Cardiac muscle cell (in vitro differentiated cells and primary cell): ENCODE results near the gene MSN. TPM values are rescaled to one million over a fixed set of nuclear protein-coding genes. Genes with fewer than 3 reads are reported as not detected.
"Not testable (repeated sequence)": the region's sequence is repeated elsewhere in the genome, so short reads cannot be mapped to it uniquely, and the experiment has no call there.

Source experiments
- DNase-seq, 2 donors: peaks; one replicate each; pipeline versions ENCODE4 v3.0.0 to v3.0.0-alpha.2; 2010 to 2017; ENCODE audit warnings: low read depth in 1 of 2, low spot score in 1 of 2
- H3K27ac ChIP-seq: fragments of 200-600 bp; sonication (generic); 2 replicates; pipeline ENCODE4 v1.5.1; 2016
- H3K27me3 ChIP-seq: fragments of 200-600 bp; sonication (generic); 2 replicates; pipeline ENCODE4 v1.6.0; 2016; ENCODE audit warnings: control low read depth
- H3K36me3 ChIP-seq: fragments of 200-600 bp; sonication (generic); 2 replicates; pipeline ENCODE4 v1.5.1; 2016; ENCODE audit warnings: control low read depth
- H3K4me1 ChIP-seq: fragments of 200-600 bp; sonication (generic); 2 replicates; pipeline ENCODE4 v1.8.1; 2017; ENCODE audit warnings: low read depth, mild to moderate bottlenecking, mixed run types
- H3K4me3 ChIP-seq: fragments of 200-600 bp; sonication (generic); 2 replicates; pipeline ENCODE4 v1.5.1; 2016; ENCODE audit warnings: mild to moderate bottlenecking
- H3K9me3 ChIP-seq: fragments of 200-600 bp; sonication (generic); 2 replicates; pipeline ENCODE4 v1.5.1; 2017; ENCODE audit warnings: low read depth, mild to moderate bottlenecking, control low read depth
- CTCF ChIP-seq: IDR thresholded peaks from 2 replicates; pipeline ENCODE4 v1.5.1; 2012; ENCODE audit warnings: low read depth, mild to moderate bottlenecking, low read length
- polyA plus RNA-seq: library from polyadenylated mRNA; unstranded; fragments of >200 nt; fragmentation: Nextera tagmentation; extraction: Ambion mirVana; gene quantifications from 2 replicates; pipeline ENCODE4 v1.2.1, GENCODE V29; 2016
- total RNA-seq: library from RNA; depleted of rRNA; stranded (reverse); fragments of >200 nt; gene quantifications from 2 replicates; pipeline ENCODE4 v1.2.3, GENCODE V29; 2016

Gene MSN
- total and polyA plus RNA-seq, 2 experiments from 2014 or later: 57.3 to 75.9 TPM

GRCh38 chrX:65752294-65752693, 84.8 kb downstream of the MSN start:
- H3K27me3 ChIP-seq: no peaks in the 10 kb centered on the region
- no peak overlapping the region for H3K4me3 ChIP-seq
- H3K27ac ChIP-seq: no peak overlapping the region
- no peak for TF ChIP-seq CTCF
- H3K36me3 ChIP-seq: no peaks in the 10 kb centered on the region
- no peaks in the 10 kb centered on the region for H3K4me1 ChIP-seq
- no peak for DNase-seq
- H3K9me3 ChIP-seq: no peaks in the 10 kb centered on the region

GRCh38 chrX:65755786-65756185, 88.3 kb downstream of the MSN start:
- Histone ChIP-seq H3K9me3 (no peaks in the 10 kb centered on the region), H3K36me3 (no peaks in the 10 kb centered on the region), H3K27ac (no peak overlapping the region), H3K4me3 (no peak overlapping the region), H3K27me3 (no peaks in the 10 kb centered on the region), H3K4me1 (no peaks in the 10 kb centered on the region)
- TF ChIP-seq CTCF: no peak
- no peak for DNase-seq

GRCh38 chrX:65757943-65758342, 90.5 kb downstream of the MSN start:
- DNase-seq: no peak
- TF ChIP-seq CTCF: no peak
- H3K27ac ChIP-seq: no peak overlapping the region
- no peaks in the 10 kb centered on the region for H3K4me1 ChIP-seq
- H3K36me3 ChIP-seq: no peaks in the 10 kb centered on the region
- no peaks in the 10 kb centered on the region for H3K27me3 ChIP-seq
- no peaks in the 10 kb centered on the region for H3K9me3 ChIP-seq
- no peak overlapping the region for H3K4me3 ChIP-seq

GRCh38 chrX:65758505-65758904, 91.1 kb downstream of the MSN start:
- TF ChIP-seq CTCF: no peak
- Histone ChIP-seq H3K27ac (no peak overlapping the region), H3K27me3 (no peaks in the 10 kb centered on the region), H3K36me3 (no peaks in the 10 kb centered on the region), H3K9me3 (no peaks in the 10 kb centered on the region), H3K4me1 (no peaks in the 10 kb centered on the region), H3K4me3 (no peak overlapping the region)
- DNase-seq: no peak

GRCh38 chrX:65759525-65759924, 92.1 kb downstream of the MSN start:
- not testable (repeated sequence) for DNase-seq, H3K27me3 ChIP-seq, H3K9me3 ChIP-seq, H3K4me1 ChIP-seq, H3K4me3 ChIP-seq, H3K27ac ChIP-seq, H3K36me3 ChIP-seq

GRCh38 chrX:65769564-65770292, 102.3 kb downstream of the MSN start:
- Histone ChIP-seq H3K9me3 (no peaks in the 10 kb centered on the region), H3K36me3 (no peaks in the 10 kb centered on the region), H3K27me3 (no peaks in the 10 kb centered on the region), H3K4me1 (no peaks in the 10 kb centered on the region), H3K27ac (no peak overlapping the region), H3K4me3 (no peak overlapping the region)
- no peak for TF ChIP-seq CTCF
- DNase-seq: no peak
